PC-3 (cell line): ENCODE measurements around the gene CNN3. TPM values are rescaled to one million over a fixed set of nuclear protein-coding genes. Genes with fewer than 3 reads are reported as not detected.

ENCODE experiments used
- ATAC-seq: fragments of 200-7000 bp; cut with Tn5 transposase; 2 replicates; pipeline ENCODE4 v1.9.1; 2020; ENCODE audit warnings: mild to moderate bottlenecking, moderate library complexity
- BruUV-seq: library from RNA; stranded (reverse); fragments of 400-500 nt; replicated peaks from 2 replicates; lab custom pipeline; 2021; lab: Mats Ljungman, UMichigan
- CTCF ChIA-PET: fragments of 300-600 bp; sonication (Branson Sonifier 250); formaldehyde crosslinking; loops from one replicate; lab custom pipeline; 2022; ENCODE audit warnings: antibody characterized with exemption; lab: Charles Lee
- POLR2A ChIA-PET: fragments of 300-600 bp; sonication (Branson Sonifier 250); formaldehyde crosslinking; loops from one replicate; lab custom pipeline; 2022; ENCODE audit warnings: antibody characterized with exemption; ENCODE audit not compliant: unreplicated experiment; lab: Charles Lee
- DNase-seq: peaks from one replicate; pipeline ENCODE4 v3.0.0-alpha.2; 2015
- H2AFZ ChIP-seq: fragments of 300-600 bp; sonication (generic); 2 replicates; pipeline ENCODE4 v1.6.0; 2016; ENCODE audit warnings: antibody characterized with exemption, low read length
- H3F3A ChIP-seq: fragments of 300-600 bp; sonication (generic); one replicate; pipeline ENCODE4 v1.6.0; 2017; ENCODE audit warnings: antibody characterized with exemption, low read length, control low read depth, mild to moderate bottlenecking; ENCODE audit not compliant: unreplicated experiment
- H3K27ac ChIP-seq: fragments of 300-600 bp; sonication (generic); 2 replicates; pipeline ENCODE4 v1.5.1; 2016; ENCODE audit warnings: mild to moderate bottlenecking, low read length
- H3K27me3 ChIP-seq: fragments of 300-600 bp; sonication (generic); 2 replicates; pipeline ENCODE4 v1.6.1; 2016; ENCODE audit warnings: low read length, mixed read lengths
- H3K36me3 ChIP-seq: fragments of 300-600 bp; sonication (generic); 2 replicates; pipeline ENCODE4 v1.6.1; 2016; ENCODE audit warnings: low read depth, mixed run types, low read length, mixed read lengths
- H3K4me1 ChIP-seq: fragments of 300-600 bp; sonication (generic); 2 replicates; pipeline ENCODE4 v1.5.1; 2016; ENCODE audit warnings: low read length; ENCODE audit not compliant: insufficient read depth
- H3K4me2 ChIP-seq: fragments of 300-600 bp; sonication (generic); 2 replicates; pipeline ENCODE4 v1.6.0; 2016; ENCODE audit warnings: low read length
- H3K4me3 ChIP-seq: fragments of 300-600 bp; sonication (generic); 2 replicates; pipeline ENCODE4 v1.5.1; 2016; ENCODE audit warnings: mild to moderate bottlenecking, low read length, mixed read lengths
- H3K79me2 ChIP-seq: fragments of 300-600 bp; sonication (generic); 2 replicates; pipeline ENCODE4 v1.6.1; 2017; ENCODE audit warnings: low read length, mixed read lengths
- H3K9ac ChIP-seq: fragments of 300-600 bp; sonication (generic); 2 replicates; pipeline ENCODE4 v1.6.0; 2016; ENCODE audit warnings: mild to moderate bottlenecking, low read length
- H3K9me2 ChIP-seq: fragments of 300-600 bp; sonication (generic); replicated peaks from 2 replicates; pipeline ENCODE4 v1.6.1; 2016; ENCODE audit warnings: mixed run types, low read length, mixed read lengths
- H3K9me3 ChIP-seq: fragments of 300-600 bp; sonication (generic); 2 replicates; pipeline ENCODE4 v1.6.1; 2016; ENCODE audit warnings: low read length, mixed read lengths
- H4K20me1 ChIP-seq: fragments of 300-600 bp; sonication (generic); 2 replicates; pipeline ENCODE4 v1.6.1; 2016; ENCODE audit warnings: low read length, mixed read lengths
- EZH2 ChIP-seq: fragments of 300-600 bp; sonication (generic); IDR thresholded peaks from one replicate; pipeline ENCODE4 v1.6.1; 2017; ENCODE audit warnings: antibody characterized with exemption, mild to moderate bottlenecking, low read length; ENCODE audit not compliant: unreplicated experiment
- EZH2phosphoT487 ChIP-seq: fragments of 300-600 bp; sonication (generic); IDR thresholded peaks from 2 replicates; pipeline ENCODE4 v1.6.1; 2018; ENCODE audit warnings: mild to moderate bottlenecking, antibody characterized with exemption, low read length, borderline replicate concordance
- intact Hi-C: fragments of 100-400 bp; cut with micrococcal nuclease; formaldehyde crosslinking; loops from 2 replicates; pipeline ENCODE4 v1.9.0; 2023
- total RNA-seq: library from RNA; depleted of rRNA; stranded (reverse); fragments of >200 nt; gene quantifications from 2 replicates; pipeline ENCODE4 v1.2.3, GENCODE V29; 2014
- TF ChIP-seq, protein P1 (sequence below): fragments of 300-600 bp; sonication (generic); conservative IDR thresholded peaks from 2 replicates; pipeline ENCODE4 v1.5.1; 2017; ENCODE audit warnings: antibody characterized with exemption, low read depth, mild to moderate bottlenecking, low read length

Gene CNN3
- total RNA-seq, 1 experiment from 2014 or later = 323 TPM

DNA sequence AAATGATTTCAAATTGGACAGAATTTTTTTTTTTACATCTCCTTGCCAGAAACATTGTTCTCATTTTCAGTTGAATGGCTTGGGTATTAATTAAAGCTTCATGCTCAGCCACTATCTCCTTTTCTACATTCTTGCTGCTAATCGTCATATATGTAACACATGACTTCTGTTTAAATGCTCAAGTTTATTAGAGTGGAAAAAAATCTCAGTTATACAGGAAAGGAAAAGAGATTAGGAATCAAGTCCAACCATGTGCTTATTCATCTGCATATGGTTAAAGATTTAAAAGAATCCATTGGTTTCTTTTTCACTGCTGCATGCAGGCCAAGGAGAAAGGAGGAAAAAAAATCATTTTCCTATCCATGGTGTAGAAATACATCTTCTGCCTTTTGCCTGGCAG, 47.3 kb upstream of the CNN3 start:
- TF ChIP-seq EZH2 (no peak), EZH2phosphoT487 (no peak)
- TF ChIP-seq, protein P1, sequence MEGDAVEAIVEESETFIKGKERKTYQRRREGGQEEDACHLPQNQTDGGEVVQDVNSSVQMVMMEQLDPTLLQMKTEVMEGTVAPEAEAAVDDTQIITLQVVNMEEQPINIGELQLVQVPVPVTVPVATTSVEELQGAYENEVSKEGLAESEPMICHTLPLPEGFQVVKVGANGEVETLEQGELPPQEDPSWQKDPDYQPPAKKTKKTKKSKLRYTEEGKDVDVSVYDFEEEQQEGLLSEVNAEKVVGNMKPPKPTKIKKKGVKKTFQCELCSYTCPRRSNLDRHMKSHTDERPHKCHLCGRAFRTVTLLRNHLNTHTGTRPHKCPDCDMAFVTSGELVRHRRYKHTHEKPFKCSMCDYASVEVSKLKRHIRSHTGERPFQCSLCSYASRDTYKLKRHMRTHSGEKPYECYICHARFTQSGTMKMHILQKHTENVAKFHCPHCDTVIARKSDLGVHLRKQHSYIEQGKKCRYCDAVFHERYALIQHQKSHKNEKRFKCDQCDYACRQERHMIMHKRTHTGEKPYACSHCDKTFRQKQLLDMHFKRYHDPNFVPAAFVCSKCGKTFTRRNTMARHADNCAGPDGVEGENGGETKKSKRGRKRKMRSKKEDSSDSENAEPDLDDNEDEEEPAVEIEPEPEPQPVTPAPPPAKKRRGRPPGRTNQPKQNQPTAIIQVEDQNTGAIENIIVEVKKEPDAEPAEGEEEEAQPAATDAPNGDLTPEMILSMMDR = no peak
- H3K36me3 ChIP-seq = no peaks in the 10 kb centered on the region
- no peak overlapping the region for H3K4me3 ChIP-seq
- BruUV-seq = no TSS peak
- no peaks in the 10 kb centered on the region for H3K27me3 ChIP-seq
- no peaks in the 10 kb centered on the region for H3K9me2 ChIP-seq
- no peak overlapping the region for H3K9ac ChIP-seq
- ChIA-PET POLR2A (interaction anchor here (1.0 kb wide), 1 partner anchor 8 kb away, joined by 13 read pairs; no protein-coding TSS in a partner anchor), CTCF (no interaction called here)
- DNase-seq (no peak), ATAC-seq (no peak)
- intact Hi-C loops = no loop called here
- H3K4me2 ChIP-seq = peak overlapping the region; percentile 25
- peak overlapping the region; percentile 39 for H3K27ac ChIP-seq
- no peaks in the 10 kb centered on the region for H4K20me1 ChIP-seq
- no peaks in the 10 kb centered on the region for H3K79me2 ChIP-seq
- peaks cover 6% of the 10 kb centered on the region for H3F3A ChIP-seq
- 0 out of 2 replicates have a peak overlapping the region, but pooled peaks have one; percentile 19 for H2AFZ ChIP-seq
- no peaks in the 10 kb centered on the region for H3K9me3 ChIP-seq
- peaks cover 33% of the 10 kb centered on the region for H3K4me1 ChIP-seq

DNA sequence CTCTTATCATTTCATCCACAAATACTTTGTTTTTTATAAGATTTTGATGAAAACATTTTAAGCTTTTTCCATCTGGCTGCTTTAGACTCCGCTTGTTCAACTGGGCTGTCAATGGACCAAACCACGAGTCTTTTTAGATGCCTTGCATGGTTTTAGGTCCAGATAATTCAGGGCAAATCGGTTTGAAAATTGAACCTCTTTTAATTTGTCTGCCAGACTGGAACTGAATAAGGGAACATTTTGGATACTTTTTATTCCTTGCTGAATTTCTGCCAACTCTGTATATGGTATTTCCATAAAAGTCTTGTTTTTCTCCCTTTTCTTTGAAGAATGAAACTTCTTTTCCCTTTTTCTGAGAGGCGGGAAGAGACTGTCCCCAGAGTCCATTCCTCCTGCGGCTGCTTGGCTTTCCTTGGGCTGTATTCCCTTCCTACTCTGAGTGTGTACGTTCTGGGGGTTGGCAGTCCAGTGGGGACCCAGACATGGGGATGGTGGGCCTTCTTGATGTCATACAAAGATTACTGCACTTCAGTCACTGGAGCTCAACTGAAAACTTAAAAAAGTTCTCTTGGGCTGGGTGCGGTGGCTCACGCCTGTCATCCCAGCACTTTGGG, 46.5 kb upstream of the CNN3 start:
- Histone ChIP-seq H3K9me2 (no peaks in the 10 kb centered on the region), H3K27me3 (no peaks in the 10 kb centered on the region), H3F3A (peaks cover 6% of the 10 kb centered on the region), H3K4me2 (no peak overlapping the region), H3K9ac (no peak overlapping the region), H3K36me3 (no peaks in the 10 kb centered on the region), H3K79me2 (no peaks in the 10 kb centered on the region), H2AFZ (no peak overlapping the region), H4K20me1 (no peaks in the 10 kb centered on the region), H3K4me3 (no peak overlapping the region), H3K27ac (no peak overlapping the region), H3K4me1 (peaks cover 33% of the 10 kb centered on the region), H3K9me3 (no peaks in the 10 kb centered on the region)
- ChIA-PET CTCF (no interaction called here), POLR2A (interaction anchor here (1.0 kb wide), 1 partner anchor 9 kb away, joined by 13 read pairs; no protein-coding TSS in a partner anchor)
- DNase-seq = no peak
- intact Hi-C loops = no loop called here
- ATAC-seq = no peak
- BruUV-seq = no TSS peak
- TF ChIP-seq EZH2phosphoT487 (no peak), EZH2 (no peak)
- TF ChIP-seq, protein P1 = no peak

DNA sequence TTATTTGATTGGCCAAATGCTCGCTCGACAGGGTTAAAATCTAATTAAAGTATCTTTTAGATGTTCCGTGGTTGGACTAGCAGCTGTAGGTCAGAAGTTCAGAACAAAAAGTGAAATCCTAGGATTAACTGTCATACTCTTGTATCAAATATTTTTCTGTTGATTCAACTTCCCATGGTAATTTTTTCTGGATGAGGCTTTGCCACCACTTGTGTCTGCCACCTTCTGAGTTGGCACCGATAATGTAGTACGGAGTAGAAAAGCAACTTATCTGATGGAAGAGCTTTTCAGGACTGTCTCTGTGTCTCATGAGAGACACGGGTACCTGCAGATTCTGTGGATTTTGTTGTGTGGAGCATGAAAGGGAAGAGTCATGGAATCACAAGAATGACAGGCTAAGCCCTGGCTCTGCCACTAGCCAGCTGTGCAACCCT, 44.6 kb upstream of the CNN3 start:
- no peak overlapping the region for H3K27ac ChIP-seq
- H3F3A ChIP-seq = peaks cover 6% of the 10 kb centered on the region
- ATAC-seq = peak; percentile 61
- peaks cover 33% of the 10 kb centered on the region for H3K4me1 ChIP-seq
- no peak overlapping the region for H3K4me3 ChIP-seq
- peak overlapping the region; percentile 70 for H2AFZ ChIP-seq
- H4K20me1 ChIP-seq = no peaks in the 10 kb centered on the region
- CTCF ChIA-PET = no interaction called here
- H3K9ac ChIP-seq = no peak overlapping the region
- intact Hi-C loops = no loop called here
- no peaks in the 10 kb centered on the region for H3K36me3 ChIP-seq
- no peaks in the 10 kb centered on the region for H3K9me3 ChIP-seq
- H3K27me3 ChIP-seq = no peaks in the 10 kb centered on the region
- H3K9me2 ChIP-seq = no peaks in the 10 kb centered on the region
- peak overlapping the region; percentile 55 for H3K4me2 ChIP-seq
- POLR2A ChIA-PET = no interaction called here
- H3K79me2 ChIP-seq = no peaks in the 10 kb centered on the region
- no TSS peak for BruUV-seq
- DNase-seq = peak; percentile 75
- TF ChIP-seq EZH2phosphoT487 (no peak), EZH2 (no peak)
- TF ChIP-seq, protein P1 = no peak
